Keratinocyte (primary cell): ENCODE data around the gene KCNT2. TPM values are rescaled to one million over a fixed set of nuclear protein-coding genes. Genes with fewer than 3 reads are reported as not detected.

Experiments
- DNase-seq: peaks from one replicate; pipeline ENCODE4 v3.0.0-alpha.2; 2011; ENCODE audit warnings: low read depth, missing footprints, low spot score
- FAIRE-seq: peaks from 2 replicates; lab custom pipeline; 2011; peaks lifted over from hg19 to GRCh38; lab: Jason Lieb, UNC
- H2AFZ ChIP-seq: 2 replicates; pipeline ENCODE4 v1.6.0; 2012; ENCODE audit warnings: low read length, control low read depth, inconsistent platforms; ENCODE audit not compliant: control insufficient read depth
- H3K27ac ChIP-seq: 2 replicates; pipeline ENCODE4 v1.5.1; 2011; ENCODE audit warnings: low read length; ENCODE audit not compliant: control insufficient read depth, insufficient read depth
- H3K27me3 ChIP-seq: 3 replicates; pipeline ENCODE4 v1.6.0; 2011; ENCODE audit warnings: low read length; ENCODE audit not compliant: control insufficient read depth, insufficient read depth; ENCODE audit errors: extremely low read depth
- H3K36me3 ChIP-seq, 2 experiments: 2 replicates in 1 of 2; 3 replicates in 1 of 2; pipeline ENCODE4 v1.5.1; 2011; ENCODE audit warnings: low read length in 2 of 2, mild to moderate bottlenecking in 1 of 2; ENCODE audit not compliant: control insufficient read depth in 2 of 2, insufficient read depth in 2 of 2; ENCODE audit errors: extremely low read depth in 1 of 2
- H3K4me1 ChIP-seq: 3 replicates; pipeline ENCODE4 v1.5.1; 2011; ENCODE audit warnings: low read length; ENCODE audit not compliant: control insufficient read depth, insufficient read depth; ENCODE audit errors: extremely low read depth
- H3K4me2 ChIP-seq: 3 replicates; pipeline ENCODE4 v1.6.0; 2011; ENCODE audit warnings: low read depth, low read length; ENCODE audit not compliant: control insufficient read depth, insufficient read depth; ENCODE audit errors: extremely low read depth
- H3K4me3 ChIP-seq, 3 experiments: fragments of 200-600 bp in 1 of 3; sonication (generic) in 1 of 3; 2 replicates in 2 of 3; 3 replicates in 1 of 3; pipeline ENCODE4 v1.5.1; 2011 to 2016; ENCODE audit warnings: low read length in 3 of 3, mild to moderate bottlenecking in 3 of 3, control low read depth in 2 of 3, inconsistent platforms in 1 of 3, low read depth in 1 of 3, mixed read lengths in 1 of 3, mixed run types in 1 of 3, moderate library complexity in 1 of 3; ENCODE audit not compliant: control insufficient read depth in 2 of 3, insufficient read depth in 2 of 3; ENCODE audit errors: extremely low read depth in 1 of 3
- H3K79me2 ChIP-seq: 2 replicates; pipeline ENCODE4 v1.6.0; 2012; ENCODE audit warnings: low read length; ENCODE audit not compliant: control insufficient read depth, insufficient read depth
- H3K9ac ChIP-seq: 3 replicates; pipeline ENCODE4 v1.6.0; 2011; ENCODE audit warnings: low read length; ENCODE audit not compliant: control insufficient read depth, insufficient read depth; ENCODE audit errors: extremely low read depth
- H3K9me1 ChIP-seq: 3 replicates; pipeline ENCODE4 v1.6.0; 2011; ENCODE audit warnings: low read length; ENCODE audit not compliant: control insufficient read depth, insufficient read depth; ENCODE audit errors: extremely low read depth
- H3K9me3 ChIP-seq: 2 replicates; pipeline ENCODE4 v1.5.1; 2012; ENCODE audit warnings: low read depth, low read length; ENCODE audit not compliant: control insufficient read depth
- H4K20me1 ChIP-seq: 3 replicates; pipeline ENCODE4 v1.6.0; 2011; ENCODE audit warnings: low read length; ENCODE audit not compliant: control insufficient read depth, insufficient read depth; ENCODE audit errors: extremely low read depth
- CTCF ChIP-seq, 3 experiments: IDR thresholded peaks in 1 of 3; conservative IDR thresholded peaks in 1 of 3; optimal IDR thresholded peaks in 1 of 3; 2 replicates in 2 of 3; 3 replicates in 1 of 3; pipeline versions ENCODE3 to v1.5.1; 2011; ENCODE audit warnings: low read length in 3 of 3, mild to moderate bottlenecking in 3 of 3, moderate library complexity in 2 of 3, control low read depth in 1 of 3, inconsistent platforms in 1 of 3; ENCODE audit not compliant: insufficient read depth in 2 of 3; ENCODE audit errors: extremely low read depth in 1 of 3
- EZH2 ChIP-seq: IDR thresholded peaks from one replicate; pipeline ENCODE4 v1.6.1; 2012; ENCODE audit warnings: inconsistent platforms, mild to moderate bottlenecking, low read length, moderate library complexity
- dilution Hi-C: fragments of 300-500 bp; cut with MboI; formaldehyde crosslinking; loops from one replicate; pipeline ENCODE4 v1.7.0; 2020; ENCODE audit warnings: low sequenced_read_pairs; ENCODE audit not compliant: extremely low pct_ligation_motif_present
- polyA plus RNA-seq, 5 experiments: library from polyadenylated mRNA; depleted of rRNA in 3 of 5; stranded (reverse) in 3 of 5; stranded (forward) in 1 of 5; unstranded in 1 of 5; fragments of >200 nt; gene quantifications; 1 replicate in 1 of 5; 2 replicates in 3 of 5; 3 replicates in 1 of 5; pipeline versions ENCODE4 v1.2.1 to v1.2.3, GENCODE V29; 2011 to 2012; ENCODE audit warnings: missing spikeins in 2 of 5, low read depth in 1 of 5, low replicate concordance in 1 of 5

The KCNT2 gene
- polyA plus RNA-seq, 1 donor (not counting 4 experiments of a cell fraction or from before 2014, with no cell fraction given): not detected

DNA sequence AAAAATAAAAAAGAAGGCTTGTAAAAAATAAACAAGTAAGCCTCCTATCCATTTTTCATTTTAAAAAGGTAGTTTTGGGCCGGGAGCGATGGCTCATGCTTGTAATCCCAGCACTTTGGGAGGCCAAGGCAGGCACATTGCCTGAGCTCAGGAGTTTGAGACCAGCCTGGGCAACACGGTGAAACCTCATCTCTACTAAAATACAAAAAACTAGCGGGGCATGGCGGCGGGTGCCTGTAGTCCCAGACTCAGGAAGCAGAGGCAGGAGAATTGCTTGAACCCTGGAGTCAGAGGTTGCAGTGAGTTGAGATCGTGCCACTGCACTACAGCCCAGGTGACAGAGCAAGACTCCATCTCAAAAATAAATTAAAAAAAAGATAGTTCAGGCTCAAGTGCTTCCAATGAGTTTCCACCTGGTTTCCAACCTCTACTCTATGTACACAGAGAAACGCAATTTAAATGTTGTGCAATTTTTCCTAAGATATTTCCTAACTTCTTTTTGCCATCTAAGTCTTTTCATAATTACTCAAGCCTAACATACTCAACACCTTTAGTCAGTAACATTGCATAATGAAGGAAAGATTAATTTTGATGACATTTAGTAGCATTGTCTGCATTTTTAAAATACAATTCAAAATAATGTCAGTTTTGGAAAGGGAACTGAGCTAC, 106.3 kb downstream of the KCNT2 start:
- Histone ChIP-seq H3K79me2 (no peaks in the 10 kb centered on the region), H2AFZ (no peak overlapping the region), H3K27ac (no peak overlapping the region), H3K4me1 (no peaks in the 10 kb centered on the region), H3K9me1 (no peaks in the 10 kb centered on the region), H3K4me2 (no peak overlapping the region), H3K36me3 (no peaks in the 10 kb centered on the region), H3K9me3 (no peaks in the 10 kb centered on the region), H4K20me1 (no peaks in the 10 kb centered on the region), H3K4me3 (no peak overlapping the region), H3K27me3 (no peaks in the 10 kb centered on the region), H3K9ac (no peak overlapping the region)
- DNase-seq: no peak
- TF ChIP-seq CTCF (optimal IDR thresholded peaks at IDR 0.05 in 1 of 3, IDR thresholded peaks at IDR 0.05 in 1 of 3, conservative IDR thresholded peaks at IDR 0.05 in 1 of 3; ENCODE audit: extremely low read depth in 1 of 3, insufficient read depth in 2 of 3, low read length in 3 of 3) (no peak), EZH2 (no peak)
- dilution Hi-C loops: no loop called here
- FAIRE-seq: no peak

DNA sequence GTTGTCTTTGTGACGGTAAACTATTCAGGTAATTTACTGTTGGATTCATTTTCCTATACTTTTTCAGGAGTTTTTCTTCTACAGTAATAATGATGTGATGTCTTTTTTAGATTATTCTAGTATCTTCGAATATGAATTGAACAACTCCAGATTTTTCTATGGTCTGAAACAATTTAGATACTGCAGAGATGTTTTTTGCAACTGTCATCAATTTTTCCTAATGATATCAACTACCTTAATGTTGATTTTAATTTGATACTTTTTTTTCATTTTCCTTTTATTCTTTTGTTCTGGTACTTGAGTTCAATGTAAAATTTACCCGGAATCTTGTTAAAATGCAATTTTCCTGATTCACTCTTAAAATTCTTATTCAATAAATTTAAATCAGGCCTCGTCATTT, 110.4 kb downstream of the KCNT2 start:
- no peaks in the 10 kb centered on the region for H3K79me2 ChIP-seq
- no peaks in the 10 kb centered on the region for H3K9me1 ChIP-seq
- no peaks in the 10 kb centered on the region for H3K4me1 ChIP-seq
- H2AFZ ChIP-seq: no peak overlapping the region
- no peaks in the 10 kb centered on the region for H3K9me3 ChIP-seq
- FAIRE-seq (no peak), DNase-seq (no peak)
- H3K36me3 ChIP-seq: no peaks in the 10 kb centered on the region
- no peak overlapping the region for H3K4me3 ChIP-seq
- H3K4me2 ChIP-seq: no peak overlapping the region
- no peak overlapping the region for H3K9ac ChIP-seq
- H3K27me3 ChIP-seq: no peaks in the 10 kb centered on the region
- no peak overlapping the region for H3K27ac ChIP-seq
- TF ChIP-seq CTCF (optimal IDR thresholded peaks at IDR 0.05 in 1 of 3, IDR thresholded peaks at IDR 0.05 in 1 of 3, conservative IDR thresholded peaks at IDR 0.05 in 1 of 3; ENCODE audit: extremely low read depth in 1 of 3, insufficient read depth in 2 of 3, low read length in 3 of 3) (no peak), EZH2 (no peak)
- no peaks in the 10 kb centered on the region for H4K20me1 ChIP-seq
- dilution Hi-C loops: no loop called here
